ENCODE results near the gene KRCC1.

DNA sequence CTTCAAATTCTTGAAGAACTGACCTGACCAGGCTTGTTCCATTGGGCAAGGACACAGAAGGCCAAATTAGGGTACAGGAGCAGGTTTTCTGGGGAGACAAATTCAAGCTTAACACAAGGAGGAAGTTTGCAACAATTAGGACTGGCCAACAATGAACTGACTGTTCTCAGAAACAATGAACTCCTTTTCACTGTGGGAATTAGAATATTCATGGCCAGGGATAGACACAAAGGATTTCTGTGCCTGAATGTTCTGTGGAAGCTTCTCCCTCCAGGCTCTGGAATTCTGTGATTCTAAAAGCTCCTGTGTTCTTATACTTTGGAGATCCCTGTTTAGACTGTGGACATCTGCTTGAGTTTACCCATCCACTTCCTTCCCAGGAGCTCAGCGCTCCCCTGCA, 27.2 kb upstream of the KRCC1 start:
- no peak for TF ChIP-seq POLR2A (IDR thresholded peaks at IDR 0.05)
- TF ChIP-seq, protein P1, sequence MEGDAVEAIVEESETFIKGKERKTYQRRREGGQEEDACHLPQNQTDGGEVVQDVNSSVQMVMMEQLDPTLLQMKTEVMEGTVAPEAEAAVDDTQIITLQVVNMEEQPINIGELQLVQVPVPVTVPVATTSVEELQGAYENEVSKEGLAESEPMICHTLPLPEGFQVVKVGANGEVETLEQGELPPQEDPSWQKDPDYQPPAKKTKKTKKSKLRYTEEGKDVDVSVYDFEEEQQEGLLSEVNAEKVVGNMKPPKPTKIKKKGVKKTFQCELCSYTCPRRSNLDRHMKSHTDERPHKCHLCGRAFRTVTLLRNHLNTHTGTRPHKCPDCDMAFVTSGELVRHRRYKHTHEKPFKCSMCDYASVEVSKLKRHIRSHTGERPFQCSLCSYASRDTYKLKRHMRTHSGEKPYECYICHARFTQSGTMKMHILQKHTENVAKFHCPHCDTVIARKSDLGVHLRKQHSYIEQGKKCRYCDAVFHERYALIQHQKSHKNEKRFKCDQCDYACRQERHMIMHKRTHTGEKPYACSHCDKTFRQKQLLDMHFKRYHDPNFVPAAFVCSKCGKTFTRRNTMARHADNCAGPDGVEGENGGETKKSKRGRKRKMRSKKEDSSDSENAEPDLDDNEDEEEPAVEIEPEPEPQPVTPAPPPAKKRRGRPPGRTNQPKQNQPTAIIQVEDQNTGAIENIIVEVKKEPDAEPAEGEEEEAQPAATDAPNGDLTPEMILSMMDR (IDR thresholded peaks at IDR 0.05) = no peak
